Hair follicle dermal papilla cell (primary cell): ENCODE data around the gene GHSR. TPM values are rescaled to one million over a fixed set of nuclear protein-coding genes. Genes with fewer than 3 reads are reported as not detected.

Experiments
- total RNA-seq: library from RNA; depleted of rRNA; stranded (reverse); fragments of >200 nt; gene quantifications from 2 replicates; pipeline ENCODE4 v1.2.3, GENCODE V29; 2012

The GHSR gene
- total RNA-seq, result not detected in 2 replicates

GRCh38 chr3:172447611-172448579 is at the start of gene GHSR:
GHSR (minus strand) TSS chr3:172448456; CDS start chr3:172448413, 43 bp downstream.

Other genes starting within 250 kb of the GHSR start
- gene TNFSF10, start 75.0 kb upstream of the GHSR start, total RNA-seq, result 2.7 and 2.8 TPM in 2 replicates